ENCODE results near the gene MDP1.

The MDP1 gene

DNA sequence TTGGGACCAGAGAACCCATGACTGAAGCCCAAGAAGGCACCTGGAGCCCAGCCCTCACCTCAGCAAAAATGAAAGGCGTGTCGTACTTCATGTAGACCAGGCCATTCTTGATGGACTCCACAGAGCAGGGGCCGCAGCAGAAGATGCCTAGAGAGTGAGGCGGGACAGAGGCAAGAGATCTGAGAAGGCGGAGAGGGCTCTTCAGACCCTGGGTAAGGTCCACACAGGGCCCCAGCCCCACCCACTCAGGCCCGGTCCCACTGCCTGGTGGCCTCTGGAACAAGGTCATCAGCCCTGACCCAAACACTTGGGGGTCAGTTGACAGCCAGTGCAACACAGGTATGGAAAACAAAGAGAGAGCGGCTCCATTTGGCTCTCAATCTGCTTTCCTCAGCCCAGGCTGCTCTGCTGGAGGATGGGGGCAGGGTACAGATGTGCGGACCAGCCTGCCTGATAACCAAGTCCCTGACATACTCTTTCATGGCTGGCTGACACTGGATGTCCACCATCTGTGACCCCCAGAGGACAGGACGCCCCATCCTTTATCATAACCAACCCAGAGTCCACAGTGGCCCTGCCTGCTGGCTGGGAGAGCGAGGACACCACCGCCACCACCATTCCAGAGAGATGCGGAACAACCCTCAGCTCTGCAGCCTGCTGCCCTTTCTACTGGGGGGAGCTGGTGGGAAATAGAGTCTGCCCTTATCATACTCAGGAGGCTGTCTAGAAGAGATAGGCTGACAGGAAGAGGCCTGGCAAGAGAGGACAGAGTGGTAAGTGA is 40.3 kb upstream of the MDP1 start:
- H3K4me3 ChIP-seq (ENCODE audit: low read depth, low read length), result no peak overlapping the region
- TF ChIP-seq, protein P1, sequence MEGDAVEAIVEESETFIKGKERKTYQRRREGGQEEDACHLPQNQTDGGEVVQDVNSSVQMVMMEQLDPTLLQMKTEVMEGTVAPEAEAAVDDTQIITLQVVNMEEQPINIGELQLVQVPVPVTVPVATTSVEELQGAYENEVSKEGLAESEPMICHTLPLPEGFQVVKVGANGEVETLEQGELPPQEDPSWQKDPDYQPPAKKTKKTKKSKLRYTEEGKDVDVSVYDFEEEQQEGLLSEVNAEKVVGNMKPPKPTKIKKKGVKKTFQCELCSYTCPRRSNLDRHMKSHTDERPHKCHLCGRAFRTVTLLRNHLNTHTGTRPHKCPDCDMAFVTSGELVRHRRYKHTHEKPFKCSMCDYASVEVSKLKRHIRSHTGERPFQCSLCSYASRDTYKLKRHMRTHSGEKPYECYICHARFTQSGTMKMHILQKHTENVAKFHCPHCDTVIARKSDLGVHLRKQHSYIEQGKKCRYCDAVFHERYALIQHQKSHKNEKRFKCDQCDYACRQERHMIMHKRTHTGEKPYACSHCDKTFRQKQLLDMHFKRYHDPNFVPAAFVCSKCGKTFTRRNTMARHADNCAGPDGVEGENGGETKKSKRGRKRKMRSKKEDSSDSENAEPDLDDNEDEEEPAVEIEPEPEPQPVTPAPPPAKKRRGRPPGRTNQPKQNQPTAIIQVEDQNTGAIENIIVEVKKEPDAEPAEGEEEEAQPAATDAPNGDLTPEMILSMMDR (IDR thresholded peaks at IDR 0.05; ENCODE audit: borderline replicate concordance, insufficient read depth, low read depth, low read length), result no peak

DNA sequence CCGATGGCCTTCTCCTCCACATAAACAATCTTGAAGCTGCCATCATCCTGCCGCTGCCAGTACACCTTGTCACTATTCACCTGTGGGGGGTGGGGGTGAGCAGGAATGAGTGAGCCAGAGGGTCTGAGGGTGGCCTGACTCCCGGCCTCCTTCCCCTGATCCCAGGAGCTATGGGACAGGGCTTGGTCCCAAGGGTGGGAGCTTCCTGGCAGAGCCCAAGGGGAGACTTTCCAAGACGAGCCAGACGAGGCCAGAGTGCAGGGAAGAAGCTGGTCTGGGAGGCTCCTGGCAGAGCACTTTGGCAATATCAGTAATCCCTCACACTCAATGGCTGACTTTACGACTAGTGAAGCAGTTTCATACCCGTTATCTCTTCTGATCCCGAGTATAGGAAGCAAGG is 39.6 kb upstream of the MDP1 start:
- H3K4me3 ChIP-seq (ENCODE audit: low read depth, low read length), result no peak overlapping the region
- TF ChIP-seq, protein P1 (IDR thresholded peaks at IDR 0.05; ENCODE audit: borderline replicate concordance, insufficient read depth, low read depth, low read length), result no peak

DNA sequence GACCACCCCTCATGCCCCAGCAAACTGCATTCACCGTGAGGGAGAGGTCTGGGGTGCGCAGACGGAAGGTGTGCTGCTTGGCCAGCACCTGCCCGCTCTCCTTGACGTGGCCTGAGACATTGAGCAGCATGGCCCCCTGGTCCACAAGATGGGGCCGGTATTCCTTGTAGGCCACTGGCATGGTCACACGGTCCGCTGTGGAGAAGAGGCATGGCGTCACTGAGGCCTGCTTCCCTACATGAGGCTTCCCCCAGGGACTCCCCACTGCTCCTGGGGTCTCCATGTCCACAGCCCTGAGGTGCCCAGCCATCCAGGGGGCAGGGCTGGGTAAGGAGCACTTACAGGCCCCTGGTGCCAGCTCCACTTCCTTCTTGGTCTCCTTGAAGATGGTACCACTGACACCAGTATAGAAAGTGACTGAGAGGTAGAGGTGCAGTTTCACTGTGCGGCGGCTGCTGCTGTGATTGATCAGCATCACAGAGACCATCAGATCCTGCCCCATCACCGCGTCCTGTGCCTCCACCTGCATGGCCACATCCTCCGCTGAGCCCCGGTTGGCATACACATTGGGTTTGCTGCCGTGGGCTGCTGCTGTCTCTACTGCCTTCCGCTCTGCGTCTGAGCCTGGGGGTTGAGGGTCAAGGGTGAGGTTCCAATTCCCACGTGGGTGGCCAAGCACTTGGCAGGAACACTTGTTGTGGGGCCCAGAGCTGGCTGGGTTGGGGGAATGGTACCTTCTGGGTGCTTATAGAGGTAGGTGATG is 38.9 kb upstream of the MDP1 start:
- no peak overlapping the region for H3K4me3 ChIP-seq (ENCODE audit: low read depth, low read length)
- TF ChIP-seq, protein P1 (IDR thresholded peaks at IDR 0.05; ENCODE audit: borderline replicate concordance, insufficient read depth, low read depth, low read length), result no peak

DNA sequence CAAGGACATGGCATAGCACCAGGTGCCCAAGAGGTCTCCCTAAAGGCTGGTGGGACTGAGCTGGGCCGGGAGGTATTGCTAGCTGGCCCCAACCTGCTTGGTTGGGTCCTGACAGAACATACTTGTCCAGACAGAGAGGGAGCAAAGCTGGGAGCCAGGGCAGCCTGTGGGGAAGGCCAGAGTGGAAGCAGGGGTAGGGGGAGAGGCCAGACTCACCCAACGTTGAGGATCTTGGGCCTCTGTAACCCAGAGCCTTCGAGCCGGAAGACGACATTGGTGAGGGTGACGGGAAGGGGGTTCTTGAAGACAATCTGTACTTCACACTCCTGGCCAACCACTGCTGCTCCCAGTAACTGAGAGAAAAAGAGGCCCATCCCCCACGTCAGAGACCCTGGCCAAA is 38.1 kb upstream of the MDP1 start:
- H3K4me3 ChIP-seq (ENCODE audit: low read depth, low read length), result no peak overlapping the region
- TF ChIP-seq, protein P1 (IDR thresholded peaks at IDR 0.05; ENCODE audit: borderline replicate concordance, insufficient read depth, low read depth, low read length), result no peak

DNA sequence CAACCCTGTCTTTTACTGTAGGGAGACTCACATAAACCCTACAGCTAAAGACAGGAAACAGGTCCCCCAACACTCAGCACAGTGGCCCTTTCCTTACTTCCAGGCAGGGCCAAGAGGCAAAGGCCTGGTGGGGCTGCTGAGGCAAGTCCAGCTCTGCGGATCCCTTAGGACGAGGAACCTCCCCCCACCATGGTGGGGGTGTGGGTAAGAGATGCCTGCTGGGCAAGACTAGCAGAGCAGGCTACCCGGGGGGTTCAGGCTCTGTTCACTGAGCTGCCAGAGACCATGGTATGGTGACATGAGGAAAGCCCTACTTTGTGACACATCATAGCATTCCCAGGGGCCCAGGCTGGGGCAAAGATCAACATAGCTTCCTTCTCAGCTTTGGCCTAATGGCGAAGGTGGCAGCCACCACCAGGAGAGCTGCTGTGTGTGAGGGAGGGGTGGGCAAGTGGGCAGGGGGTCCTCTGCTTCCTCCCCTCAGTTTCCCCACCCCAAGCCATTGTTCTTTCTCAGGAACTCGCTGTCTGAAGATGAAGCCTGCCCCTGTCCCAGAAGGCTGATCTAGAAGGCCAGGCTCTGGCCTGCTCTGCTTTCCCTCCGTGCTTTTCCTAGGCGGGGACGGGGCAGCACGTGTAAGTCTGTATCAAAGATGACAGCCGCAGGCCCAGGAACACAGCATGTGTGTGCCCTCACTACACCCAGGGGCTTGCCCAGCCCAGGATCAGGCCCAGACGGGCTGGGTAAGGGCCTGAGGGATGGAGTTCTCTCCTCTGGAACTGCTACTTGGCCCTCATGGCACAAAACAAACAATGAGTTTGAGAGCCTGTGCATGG is 36.6 kb upstream of the MDP1 start:
- TF ChIP-seq, protein P1 (IDR thresholded peaks at IDR 0.05; ENCODE audit: borderline replicate concordance, insufficient read depth, low read depth, low read length), result no peak
- no peak overlapping the region for H3K4me3 ChIP-seq (ENCODE audit: low read depth, low read length)

DNA sequence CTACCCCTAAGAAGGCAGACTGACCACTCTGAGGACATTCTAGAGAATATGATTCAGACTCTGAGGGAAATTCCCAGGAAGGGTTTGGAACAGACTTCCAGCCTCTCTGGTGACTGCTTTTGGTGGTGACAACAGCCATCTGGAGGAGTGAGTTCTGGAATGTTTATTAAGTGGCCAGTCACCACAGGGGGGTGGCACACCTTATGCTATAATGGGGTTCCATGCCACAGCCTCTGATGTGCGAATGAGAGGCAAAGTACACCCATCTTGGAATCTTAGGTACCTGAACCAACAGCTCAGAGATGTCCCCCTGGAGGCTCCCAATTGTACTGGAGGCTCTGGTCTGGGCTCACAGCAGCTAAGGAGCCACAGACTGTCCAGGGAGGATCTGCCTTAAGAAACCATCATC is 36.0 kb upstream of the MDP1 start:
- TF ChIP-seq, protein P1 (IDR thresholded peaks at IDR 0.05; ENCODE audit: borderline replicate concordance, insufficient read depth, low read depth, low read length), result no peak
- no peak overlapping the region for H3K4me3 ChIP-seq (ENCODE audit: low read depth, low read length)
